GM19438 (cell line): ENCODE results near the gene SKP2.
"Not testable (repeated sequence)": the region's sequence is repeated elsewhere in the genome, so short reads cannot be mapped to it uniquely, and the experiment has no call there.

Experiments
- ATAC-seq: cut with Tn5 transposase; IDR thresholded peaks from one replicate; pipeline ENCODE4 v1.9.1; 2021; ENCODE audit warnings: low read depth; ENCODE audit not compliant: unreplicated experiment

The SKP2 gene

DNA sequence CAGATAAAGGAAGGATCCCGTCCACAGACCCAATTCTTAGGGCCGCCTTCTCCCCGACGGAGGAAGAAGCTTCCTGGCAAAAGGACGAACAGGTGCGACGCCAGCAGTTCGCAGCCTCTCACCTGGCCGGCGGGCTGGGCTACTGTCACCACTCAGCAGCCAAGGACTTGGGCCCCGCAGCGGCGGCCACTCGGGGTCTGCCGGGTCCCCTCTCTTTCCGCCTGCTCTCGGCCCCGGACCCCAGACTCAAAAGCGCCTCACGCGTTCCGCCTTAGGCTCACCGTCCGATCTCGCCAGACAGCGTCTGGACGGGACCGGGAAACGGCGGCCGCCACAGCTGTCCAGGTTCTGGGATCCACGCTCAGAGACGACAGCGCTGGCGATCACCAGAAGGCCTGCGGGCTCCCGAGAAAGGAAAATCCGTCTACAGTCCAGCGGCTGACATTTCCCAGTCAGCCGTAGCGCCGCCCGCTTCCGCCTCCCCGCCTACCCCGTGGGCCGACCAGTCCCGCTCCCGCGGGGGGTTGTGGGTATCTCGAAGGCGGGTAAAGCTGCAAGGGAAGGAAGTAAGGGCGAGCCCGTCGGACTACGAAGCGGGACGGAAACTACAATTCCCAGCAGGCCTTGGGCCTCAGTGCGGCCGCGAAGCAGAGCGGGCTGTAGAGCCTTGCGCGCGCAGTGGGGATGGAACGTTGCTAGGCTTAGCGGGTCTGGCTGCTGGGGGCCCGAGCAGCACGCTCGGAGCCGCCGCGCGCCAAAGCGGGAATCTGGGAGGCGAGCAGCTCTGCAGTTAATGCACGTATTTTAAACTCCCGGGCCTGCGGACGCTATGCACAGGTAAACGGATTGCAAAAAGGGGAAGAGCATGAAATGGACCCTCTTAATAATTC lies at the start of gene SKP2, which contains the start of gene LMBRD2:
Gene SKP2, plus strand, starts transcription at position 678 of the 890 bp plus-strand sequence. Its CDS starts 152 bp downstream, at position 830.
Gene LMBRD2, minus strand, starts transcription at position 454 of the 890 bp plus-strand sequence. CDS start 8,538 bp downstream, outside the sequence.
- peak; percentile 98 for ATAC-seq

DNA sequence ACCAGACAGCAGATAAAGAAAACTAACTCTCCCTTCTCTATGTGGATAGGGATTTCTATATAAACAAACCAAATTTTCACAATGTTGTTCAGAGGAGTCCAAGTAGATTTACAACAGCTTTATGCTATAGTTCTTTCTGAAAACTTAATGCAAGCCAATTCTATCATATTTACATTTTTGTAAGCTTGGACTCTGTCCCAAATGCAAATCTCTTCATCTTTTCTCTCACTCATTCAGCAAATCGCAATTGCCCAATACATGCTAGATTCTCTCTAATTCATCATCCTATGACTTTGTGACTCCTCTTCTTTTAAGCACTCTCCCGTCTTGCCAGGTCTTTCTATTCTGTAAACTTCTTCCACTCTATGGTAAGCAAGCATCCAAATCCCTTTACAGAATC lies 46.1 kb upstream of the SKP2 start:
- ATAC-seq: no peak

DNA sequence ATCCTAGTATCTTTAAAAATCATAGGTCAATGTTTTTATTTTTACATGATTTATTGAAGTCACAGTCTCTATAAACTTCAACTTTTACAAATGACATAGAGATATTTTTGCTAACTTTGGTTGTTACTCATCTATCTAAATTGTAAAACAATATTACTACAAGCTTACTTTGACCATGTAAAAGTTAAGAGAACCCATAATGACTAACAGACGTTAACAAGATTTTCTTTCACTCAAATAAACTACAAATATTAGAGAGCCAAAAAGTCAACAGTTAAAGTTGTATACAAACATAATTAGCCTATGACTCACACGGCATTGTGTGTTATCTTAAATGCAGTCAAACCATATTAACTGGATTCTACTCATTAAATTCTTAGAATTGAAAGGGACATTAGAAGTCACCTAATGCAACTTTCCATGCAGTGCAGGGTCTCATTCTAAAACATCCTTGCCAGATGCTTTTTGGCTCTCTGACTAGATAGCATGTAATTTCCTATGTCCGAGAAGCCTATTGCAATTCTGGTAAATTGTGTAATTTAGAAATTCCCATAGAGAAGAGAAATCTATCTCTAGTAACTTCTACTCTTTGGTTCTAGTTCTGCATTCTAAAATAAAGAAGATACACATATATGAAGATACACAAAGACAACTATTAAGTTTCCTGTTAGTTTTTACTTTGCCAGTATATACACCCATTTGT lies 43.0 kb upstream of the SKP2 start:
- ATAC-seq: no peak

DNA sequence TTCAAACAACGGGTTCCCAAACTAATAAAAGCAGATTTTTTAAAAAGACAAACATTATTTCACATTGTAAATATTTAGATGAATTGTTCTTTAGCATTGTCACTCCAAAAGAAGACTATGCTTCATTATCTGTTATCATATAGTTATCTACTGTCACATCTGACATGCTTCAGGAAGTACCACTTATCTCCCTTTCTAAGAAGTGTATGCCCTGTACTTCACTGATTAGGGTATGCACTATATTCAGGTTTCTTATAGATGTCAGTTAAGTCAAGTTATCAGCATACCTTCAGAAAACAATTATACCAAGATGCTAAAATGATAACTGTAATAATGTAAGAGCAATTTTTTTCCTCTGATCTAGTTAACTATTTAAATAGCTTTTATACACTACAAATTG lies 40.7 kb upstream of the SKP2 start:
- no peak for ATAC-seq

DNA sequence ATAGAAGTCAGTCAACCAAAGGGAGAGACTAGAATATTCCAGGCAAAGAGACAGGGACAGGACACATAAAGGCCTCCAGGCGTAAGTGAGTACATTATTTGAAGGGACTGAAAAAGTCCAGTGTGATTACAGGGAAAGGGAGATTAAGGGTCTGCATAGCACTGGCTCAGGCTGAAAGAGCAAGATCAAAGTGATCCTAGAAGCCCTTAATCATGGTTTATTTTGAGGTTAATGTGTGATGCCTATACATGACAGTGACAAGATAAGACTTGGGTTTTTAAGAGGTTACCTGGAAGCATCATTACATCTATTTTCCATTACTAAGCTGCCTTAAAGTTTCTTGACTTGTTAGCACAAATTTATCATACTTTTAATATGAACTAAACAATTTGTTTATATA lies 26.0 kb upstream of the SKP2 start:
- no peak for ATAC-seq

DNA sequence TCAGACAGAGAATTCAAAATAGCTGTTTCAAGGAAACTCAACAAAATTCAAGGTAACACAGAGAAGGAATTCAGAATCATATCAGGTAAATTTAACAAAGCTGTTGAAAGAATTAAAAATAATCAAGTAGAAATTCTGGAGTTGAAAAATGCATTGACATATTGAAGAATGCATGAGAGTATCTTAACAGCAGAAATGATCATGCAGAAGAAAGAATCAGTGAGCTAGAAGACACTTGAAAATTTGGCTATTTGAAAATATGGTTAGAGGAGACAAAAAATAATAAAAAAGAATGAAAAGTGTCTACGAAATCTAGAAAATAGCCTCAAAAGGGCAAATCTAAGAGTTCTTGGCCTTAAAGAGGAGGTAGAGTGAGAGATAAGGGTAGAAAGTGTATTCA lies 23.1 kb upstream of the SKP2 start:
- no peak for ATAC-seq

DNA sequence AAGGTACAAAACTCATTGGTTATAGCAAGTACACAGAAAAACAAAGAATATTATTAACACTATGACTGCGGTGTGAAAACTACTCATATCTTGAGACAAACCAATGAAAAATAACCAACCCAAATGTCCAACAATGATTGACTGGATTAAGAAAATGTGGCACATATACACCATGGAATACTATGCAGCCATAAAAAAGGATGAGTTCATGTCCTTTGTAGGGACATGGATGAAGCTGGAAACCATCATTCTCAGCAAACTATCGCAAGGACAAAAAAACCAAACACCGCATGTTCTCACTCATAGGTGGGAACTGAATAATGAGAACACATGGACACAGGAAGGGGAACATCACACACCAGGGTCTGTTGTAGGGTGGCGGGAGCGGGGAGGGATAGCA lies 22.2 kb upstream of the SKP2 start:
- ATAC-seq: not testable (repeated sequence)

DNA sequence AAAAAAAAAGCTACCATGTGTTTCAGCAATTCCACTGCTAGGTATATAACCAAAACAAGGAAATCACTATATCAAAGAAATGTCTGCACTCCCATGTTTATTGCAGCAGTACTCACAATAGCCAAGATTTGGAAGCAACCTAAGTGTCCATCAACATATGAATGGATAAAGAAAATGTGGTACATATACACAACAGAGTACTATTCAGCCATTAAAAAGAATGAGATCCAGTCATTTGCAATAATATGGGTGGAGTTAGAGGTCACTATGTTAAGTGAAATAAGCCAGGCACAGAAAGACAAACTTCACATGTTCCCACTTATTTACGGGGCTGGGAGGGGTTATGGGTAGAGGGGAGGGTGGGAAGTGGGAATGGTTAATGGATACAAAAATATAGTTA lies 18.9 kb upstream of the SKP2 start:
- not testable (repeated sequence) for ATAC-seq

DNA sequence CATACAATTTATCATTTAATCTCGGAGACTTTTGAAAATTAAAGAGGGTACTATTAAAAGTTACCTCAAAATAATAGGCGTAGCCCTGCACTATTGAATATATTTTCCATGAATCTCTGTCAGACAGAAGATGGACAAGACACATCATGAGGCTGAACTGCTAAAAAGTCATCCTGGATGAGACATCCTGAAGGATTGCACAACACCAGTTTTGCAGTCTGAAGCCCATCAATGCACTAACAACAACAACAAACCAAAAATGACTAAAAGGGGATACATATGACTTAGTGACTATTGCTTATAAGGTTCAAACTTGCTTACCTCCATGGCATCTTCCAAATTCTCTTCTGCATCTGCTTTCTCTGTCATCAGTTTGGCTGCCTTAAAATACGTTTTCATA lies 15.9 kb upstream of the SKP2 start:
- no peak for ATAC-seq

DNA sequence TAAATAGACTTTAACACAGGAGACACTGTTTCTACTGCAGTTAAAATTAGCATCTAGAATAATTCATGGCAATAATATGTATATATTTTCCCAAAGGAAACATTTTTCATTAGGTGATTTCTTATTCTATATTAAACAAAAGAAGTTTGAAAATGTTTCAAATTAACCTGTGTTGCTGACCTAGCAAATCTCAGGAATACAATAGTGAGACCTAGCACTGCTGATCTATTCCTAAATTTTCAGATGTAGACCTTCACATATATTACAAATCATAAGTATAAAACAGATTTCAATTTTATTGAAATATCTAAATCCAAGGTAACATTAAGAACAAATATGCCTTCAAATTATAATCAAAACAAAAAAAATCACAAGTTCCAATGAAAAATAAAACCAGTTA lies 15.3 kb upstream of the SKP2 start:
- no peak for ATAC-seq

DNA sequence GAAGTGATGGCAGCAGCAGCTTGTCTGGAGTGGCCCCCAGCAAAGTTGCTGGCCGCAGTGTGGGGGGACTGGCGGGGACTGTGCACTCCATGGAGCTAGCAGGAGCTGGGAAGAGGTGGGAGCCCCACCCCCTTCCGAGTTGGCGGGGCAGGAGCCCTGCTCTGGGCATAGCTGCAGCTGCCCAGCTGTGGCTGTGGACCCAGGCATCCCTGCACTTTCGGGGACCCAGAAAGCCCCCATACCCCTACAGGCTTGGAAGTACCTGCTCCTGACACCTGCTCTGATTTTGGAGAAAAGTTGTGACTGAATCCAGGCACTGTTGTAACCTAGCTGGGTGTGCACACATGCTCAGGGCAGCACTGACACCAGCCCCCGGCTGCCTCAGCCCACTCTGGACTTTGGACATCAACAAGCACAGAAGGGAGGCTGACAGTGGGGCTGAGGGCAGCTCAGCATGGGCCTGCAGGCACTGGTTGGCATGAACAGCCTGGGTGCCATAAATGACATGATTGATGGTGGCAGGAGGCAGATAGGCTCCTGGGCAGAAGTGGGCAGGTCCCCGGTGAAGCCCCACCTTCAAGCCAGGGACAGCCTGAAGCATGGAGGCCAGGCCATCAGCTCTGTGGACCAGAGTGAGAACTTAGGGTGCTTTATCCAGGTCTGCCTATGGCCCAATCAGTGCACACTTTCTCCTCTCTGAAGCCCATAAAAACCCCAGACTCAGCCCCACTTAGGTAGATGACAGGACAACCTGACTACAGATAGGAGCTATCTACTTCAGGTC lies 12.8 kb upstream of the SKP2 start:
- no peak for ATAC-seq

DNA sequence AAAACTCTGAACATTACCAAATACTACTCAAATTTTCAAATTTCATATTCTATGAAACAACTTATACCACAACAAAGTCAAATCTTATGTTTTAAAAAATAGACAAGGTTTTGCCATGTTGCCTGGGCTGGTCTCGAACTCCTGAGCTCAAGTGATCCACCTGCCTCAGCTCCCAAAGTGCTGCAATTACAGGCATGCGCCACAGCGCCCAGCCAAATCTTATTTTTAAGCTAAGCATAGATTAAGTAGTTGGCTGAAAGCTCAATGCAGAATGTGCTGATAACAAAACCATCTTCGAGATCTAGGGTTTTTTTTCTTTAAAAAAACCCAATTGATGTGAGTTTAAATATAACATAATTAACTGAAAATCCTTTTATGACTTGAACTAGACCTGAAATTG lies 6.6 kb upstream of the SKP2 start:
- no peak for ATAC-seq

DNA sequence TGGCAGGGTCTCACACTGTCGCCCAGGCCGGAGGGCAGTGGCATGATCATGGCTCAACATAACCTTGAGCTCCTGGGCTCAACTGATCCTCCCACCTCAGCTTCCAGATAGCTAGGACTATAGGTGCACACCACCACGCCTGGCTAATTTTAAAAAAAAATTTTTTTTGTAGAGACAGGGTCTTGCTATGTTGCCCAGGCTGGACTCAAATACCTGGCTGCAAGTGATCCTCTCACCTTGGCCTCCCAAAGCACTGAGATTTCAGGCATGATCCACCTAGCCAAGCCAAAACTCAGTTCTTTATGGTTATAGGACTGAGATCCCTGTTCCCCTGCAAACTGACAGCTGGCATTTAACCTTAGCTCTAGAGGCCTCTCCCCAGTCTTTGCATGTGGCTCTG lies 5.5 kb upstream of the SKP2 start:
- no peak for ATAC-seq

DNA sequence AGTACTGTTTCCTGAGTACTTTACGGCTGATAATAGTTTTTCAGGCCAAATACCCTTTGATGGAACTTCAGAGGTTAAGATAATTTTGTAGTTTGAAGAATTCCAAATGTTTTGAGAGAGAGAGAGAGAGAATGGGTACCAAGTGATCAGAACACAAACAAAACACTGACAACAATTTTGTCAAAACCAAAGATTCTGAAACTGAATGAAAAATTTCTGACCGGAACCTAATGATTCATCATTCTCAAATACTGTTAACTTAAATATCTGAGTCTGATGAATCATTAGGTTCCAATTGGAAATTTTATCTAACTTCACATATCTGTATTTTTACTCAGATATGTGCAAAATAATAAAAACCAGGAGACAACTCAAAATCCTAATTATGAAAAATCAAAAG lies 4.2 kb upstream of the SKP2 start:
- no peak for ATAC-seq

DNA sequence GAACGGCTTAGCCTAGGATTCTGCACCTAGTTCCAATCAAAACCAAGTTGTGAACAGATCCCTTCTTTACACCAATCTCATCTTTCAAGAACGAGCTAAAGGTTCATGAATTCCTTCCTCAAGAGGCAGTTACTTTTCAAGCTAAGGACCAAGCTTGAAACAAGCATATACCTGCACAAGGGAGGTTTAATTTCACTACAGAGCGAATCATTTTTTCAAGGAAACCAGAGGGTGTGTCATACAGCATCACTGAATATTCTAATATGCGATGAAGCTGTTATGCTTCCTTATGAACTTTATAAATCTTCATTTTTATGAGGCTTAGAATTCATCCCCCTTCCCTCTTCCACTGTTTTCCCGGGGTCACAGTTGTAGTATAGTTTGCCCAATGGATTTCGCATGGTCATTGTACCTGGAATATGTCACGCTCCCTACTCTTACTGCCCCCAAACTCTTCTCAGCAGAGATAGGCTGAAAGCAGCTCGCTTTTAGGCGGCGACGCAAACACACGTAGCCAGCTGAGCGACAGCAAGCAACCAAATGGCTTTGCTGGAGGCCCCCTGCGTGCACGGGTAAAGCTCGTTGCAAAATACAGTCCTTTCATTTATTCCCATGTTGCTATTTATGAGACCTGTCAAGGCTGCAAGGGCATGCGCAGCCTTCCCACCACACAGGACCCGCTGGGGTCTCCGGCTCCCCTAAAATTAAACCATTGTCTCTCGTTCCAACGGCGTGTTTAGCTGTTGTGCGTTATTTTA lies 1.1 kb upstream of the SKP2 start:
- peak; percentile 26 for ATAC-seq

DNA sequence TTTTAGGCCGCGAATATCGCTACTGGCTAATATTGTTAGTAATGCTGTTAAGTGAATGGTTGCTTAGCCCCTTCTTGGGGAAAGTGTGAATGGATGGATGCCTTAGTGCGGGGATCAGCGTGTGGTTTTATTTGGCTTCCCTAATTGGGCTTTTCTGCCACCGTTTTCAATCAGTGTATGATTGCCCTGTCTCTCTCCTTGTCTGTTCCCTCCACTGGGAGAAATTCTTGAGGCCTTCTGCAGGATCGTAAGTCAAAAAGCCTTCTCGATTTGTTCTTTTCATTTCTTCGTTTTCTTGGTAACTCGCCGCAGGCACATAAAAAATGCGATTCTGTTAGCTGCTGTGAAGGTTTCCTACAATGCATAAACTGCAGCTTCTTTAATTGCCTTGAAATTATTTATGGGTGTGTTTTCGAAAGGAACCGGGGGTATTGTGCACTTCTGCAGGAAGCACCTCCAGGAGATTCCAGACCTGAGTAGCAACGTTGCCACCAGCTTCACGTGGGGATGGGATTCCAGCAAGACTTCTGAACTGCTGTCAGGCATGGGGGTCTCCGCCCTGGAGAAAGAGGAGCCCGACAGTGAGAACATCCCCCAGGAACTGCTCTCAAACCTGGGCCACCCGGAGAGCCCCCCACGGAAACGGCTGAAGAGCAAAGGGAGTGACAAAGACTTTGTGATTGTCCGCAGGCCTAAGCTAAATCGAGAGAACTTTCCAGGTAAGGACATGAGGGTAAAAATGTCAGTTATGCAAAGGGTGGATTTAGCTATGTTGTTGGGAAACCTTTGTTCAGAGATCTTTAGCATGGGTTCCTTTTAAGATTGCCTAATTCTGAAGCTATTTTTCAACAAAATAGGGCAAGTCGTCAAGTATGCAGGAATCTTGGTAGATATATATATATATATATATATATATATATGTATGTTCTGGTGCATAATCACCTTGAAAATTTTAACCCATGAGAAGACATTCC lies 700 bp downstream of the SKP2 start:
- ATAC-seq: peak; percentile 7

DNA sequence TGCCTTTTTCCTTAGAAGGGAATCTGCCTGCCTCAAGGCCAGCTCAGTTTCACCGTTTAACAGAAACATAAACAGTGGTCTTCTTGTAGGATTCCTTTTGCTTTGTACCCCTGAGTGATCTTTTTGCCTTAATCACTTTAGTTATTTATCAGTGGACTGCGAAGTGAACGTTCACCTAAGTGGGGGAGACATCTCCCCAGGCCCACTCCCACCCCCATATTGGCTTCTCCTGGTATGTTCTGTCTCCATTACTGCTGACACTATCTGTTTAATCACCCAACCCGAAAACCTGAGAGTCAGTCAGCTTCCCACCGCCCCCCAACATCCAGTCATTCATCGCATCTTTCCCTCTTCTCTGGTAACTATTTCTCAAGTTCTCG lies 1.4 kb downstream of the SKP2 start:
- no peak for ATAC-seq

DNA sequence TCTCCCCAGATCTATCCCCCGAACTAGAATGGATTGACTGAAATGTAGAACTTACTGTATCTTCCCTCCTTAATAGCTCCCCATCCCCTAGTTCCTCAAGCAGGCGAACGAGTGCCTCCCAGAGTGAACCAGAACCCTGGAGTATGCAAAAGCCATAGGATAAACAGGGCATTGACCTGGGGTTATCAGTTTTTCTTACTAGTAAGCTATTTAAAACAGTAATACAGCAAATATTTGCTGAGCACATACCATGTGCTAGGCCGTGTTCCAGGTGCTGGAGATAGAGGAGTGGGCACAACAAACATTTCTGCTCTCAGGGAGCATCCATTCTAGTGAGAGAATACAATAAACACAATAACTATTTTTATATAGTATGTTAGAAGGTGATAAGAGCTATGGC lies 1.8 kb downstream of the SKP2 start:
- ATAC-seq: no peak

DNA sequence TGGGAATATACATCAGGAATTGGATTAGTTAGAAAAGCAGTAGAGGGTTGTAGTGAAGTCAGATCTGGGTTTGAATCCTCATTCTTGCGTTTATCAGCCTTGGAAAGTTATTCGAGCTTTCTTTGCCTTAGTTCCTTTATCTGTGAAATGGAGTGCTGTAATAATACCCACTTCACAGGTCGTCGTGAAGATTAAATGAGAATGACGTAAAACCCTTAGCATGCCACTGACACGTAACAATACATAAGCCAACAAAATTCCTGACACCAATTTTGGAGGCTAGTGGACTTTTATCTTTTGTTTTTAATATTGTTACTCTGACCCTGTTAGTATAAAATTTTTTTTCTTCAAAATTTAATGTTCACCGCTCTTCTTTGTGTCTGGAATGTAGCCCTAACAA lies 3.4 kb downstream of the SKP2 start:
- ATAC-seq: no peak
